ENCODE data around the gene GHSR.

The GHSR gene, protein sequence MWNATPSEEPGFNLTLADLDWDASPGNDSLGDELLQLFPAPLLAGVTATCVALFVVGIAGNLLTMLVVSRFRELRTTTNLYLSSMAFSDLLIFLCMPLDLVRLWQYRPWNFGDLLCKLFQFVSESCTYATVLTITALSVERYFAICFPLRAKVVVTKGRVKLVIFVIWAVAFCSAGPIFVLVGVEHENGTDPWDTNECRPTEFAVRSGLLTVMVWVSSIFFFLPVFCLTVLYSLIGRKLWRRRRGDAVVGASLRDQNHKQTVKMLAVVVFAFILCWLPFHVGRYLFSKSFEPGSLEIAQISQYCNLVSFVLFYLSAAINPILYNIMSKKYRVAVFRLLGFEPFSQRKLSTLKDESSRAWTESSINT

DNA sequence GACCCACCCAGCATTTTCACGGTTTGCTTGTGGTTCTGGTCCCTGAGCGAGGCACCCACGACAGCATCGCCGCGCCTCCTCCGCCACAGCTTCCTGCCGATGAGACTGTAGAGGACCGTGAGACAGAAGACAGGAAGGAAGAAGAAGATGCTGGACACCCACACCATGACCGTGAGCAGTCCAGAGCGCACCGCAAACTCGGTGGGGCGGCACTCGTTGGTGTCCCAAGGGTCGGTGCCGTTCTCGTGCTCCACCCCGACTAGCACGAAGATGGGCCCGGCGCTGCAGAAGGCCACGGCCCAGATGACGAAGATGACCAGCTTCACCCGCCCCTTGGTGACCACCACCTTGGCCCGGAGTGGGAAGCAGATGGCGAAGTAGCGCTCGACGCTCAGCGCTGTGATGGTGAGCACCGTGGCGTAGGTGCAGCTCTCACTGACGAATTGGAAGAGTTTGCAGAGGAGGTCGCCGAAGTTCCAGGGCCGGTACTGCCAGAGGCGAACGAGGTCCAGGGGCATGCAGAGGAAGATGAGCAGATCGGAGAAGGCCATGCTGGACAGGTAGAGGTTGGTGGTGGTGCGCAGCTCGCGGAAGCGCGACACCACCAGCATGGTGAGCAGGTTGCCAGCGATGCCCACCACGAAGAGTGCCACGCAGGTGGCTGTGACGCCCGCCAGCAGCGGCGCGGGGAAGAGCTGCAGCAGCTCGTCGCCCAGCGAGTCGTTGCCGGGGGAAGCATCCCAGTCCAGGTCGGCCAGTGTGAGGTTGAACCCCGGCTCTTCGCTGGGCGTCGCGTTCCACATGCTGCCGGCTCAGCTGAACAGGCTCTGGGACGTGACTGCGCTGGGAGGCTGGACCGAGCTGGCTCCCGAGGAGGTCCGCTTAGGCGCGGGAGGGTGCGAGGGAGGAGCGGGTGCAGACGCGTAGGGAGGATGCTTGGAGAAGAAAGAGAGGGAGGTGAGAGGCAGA is at the start of gene GHSR:
GHSR (minus strand) TSS at position 846 of the 969 bp plus-strand sequence; CDS start at position 803, 43 bp downstream.
- peak in 1 of 2 donors; percentile 27 for DNase-seq

DNA sequence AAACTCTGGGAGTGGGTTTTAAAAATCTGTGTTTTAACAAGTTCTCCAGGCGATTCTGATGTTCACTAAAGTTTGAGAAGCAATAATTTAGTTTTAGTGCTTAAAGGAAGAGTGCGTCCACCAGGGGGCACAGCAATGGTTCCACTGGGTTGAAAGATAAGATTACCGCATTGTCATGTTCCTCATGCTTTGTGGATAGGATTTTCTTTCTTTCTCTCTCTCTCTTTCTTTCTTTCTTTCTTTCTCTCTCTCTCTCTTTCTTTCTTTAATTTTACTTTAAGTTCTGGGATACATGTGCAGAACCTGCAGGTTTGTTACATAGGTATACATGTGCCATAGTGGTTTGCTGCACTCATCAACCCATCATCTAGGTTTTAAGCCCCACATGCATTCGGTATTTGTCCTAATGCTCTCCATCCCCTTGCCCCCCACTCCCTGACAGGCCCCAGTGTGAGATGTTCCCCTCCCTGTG is 42.0 kb upstream of the GHSR start:
- peak; percentile 79 to 85 for DNase-seq

DNA sequence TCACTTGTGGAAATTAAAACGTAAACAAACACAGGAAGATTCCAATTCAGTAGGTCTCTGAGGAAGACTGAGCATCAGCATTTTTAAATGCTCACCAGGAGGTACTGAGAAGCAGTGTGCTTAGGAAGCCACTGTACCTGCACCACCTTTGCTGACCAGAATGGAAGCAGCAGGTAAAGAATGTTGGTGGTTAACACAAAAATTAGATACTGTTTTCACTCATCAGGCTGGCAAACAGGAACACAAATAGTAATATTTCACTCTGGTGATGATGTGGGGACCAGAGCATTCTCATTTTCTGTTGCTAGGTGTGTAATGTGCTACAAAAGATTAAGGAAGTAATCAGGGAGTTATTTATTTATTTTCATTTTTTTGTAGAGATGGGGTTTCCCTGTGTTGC is 29.9 kb upstream of the GHSR start:
- DNase-seq = peak in 1 of 2 donors; percentile 27

DNA sequence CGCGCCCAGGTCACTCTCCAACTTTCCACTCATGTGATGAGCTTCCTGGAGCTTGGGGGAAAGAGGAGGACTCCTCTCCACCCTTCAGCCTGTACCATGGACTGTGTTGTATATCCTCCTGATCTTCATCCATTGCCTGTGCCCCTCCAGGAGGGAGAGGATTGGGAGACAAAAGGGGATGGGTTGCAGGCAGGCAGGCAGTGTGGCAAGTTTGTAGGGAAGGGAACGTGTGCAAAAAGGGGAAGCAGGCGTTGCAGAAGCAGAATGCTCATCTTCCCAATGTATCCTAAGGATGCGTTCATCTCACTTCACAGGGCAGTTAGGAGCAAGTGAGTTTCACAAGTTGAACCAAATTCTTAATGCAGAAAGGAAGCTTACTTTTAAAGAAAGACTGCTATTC is 28.1 kb upstream of the GHSR start:
- no peak for DNase-seq

DNA sequence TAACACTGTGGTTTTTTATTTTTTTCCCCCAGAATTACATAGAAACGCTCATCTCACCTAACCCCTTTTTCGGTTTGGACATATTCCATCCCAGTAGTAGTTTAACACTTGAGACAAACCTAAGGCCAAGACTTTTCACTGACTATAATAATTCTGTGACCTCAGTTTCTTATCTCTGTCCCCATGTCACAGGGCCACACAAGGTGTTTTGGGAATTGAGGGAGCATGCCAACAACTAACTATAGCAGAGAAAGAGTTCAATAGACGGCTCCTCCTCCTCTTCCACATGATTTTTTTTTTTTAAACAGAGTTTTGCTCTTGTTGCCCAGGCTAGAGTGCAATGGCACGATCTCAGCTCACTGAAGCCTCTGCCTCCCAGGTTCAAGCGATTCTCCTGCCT is 27.4 kb upstream of the GHSR start:
- DNase-seq = no peak

DNA sequence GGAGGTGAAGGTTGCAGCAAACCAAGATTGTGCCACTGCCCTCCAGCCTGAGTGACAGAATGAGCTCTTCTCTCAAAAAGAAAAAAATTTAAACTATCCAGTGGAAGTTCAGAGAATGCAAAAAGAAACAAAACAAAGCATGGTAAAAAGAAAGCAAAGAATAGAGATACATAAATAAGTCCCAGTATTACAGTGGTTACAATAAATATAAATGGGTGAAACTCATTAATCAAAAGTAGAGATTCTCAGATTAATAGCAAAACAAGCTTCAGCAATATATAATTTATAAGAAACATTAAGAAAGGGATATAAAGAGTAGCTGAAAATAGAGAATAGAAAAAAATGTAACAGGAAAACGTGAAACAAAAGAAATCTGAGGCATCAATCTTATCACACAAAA is 23.6 kb upstream of the GHSR start:
- DNase-seq = no peak

DNA sequence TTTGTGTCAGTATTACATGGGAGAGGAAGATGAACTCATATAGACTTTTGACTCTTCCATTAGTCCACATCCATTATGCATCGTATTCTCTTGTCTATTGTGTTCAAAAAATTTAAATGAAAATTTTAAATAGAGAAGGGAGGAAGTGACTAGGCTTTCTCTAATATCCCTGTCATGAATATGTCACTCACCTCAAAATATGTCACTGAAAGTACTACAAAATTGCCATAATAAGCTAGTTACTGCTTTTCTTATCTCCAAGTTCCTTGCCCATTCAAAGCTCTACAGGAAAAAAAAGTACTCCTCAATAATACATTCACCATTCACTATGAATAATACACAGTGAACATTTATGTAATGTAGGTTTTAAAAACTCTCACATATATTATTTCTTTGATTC is 22.3 kb upstream of the GHSR start:
- no peak for DNase-seq

DNA sequence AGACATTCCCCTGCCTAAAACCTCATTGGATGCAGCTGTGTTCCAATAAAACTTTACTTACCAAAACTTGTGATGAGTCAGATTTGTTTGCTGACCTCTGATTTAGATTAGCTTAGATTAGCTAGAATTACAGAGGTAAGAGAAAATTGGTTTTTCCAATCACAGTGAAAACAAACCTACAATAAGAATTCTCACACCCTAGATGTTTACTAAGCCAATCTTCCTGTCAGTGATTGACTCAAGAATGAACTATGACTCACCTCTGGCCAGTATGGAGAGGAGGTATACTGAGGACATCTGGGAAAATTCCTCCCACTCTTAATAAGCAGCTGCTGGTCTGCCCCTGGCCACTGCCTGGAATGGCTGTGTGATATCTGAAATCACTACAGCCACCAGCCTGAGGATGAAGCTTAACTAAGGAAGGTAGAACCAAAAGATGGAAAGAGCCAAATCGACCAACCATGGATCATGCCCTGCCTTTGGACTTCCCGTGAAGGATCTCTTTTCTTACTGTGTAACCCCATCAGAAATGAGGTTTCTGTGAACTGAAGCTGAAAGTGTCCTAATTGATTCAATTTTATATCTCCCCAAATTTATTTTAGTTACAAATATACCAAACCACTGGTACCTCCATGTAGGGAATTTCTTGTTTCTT is 19.0 kb upstream of the GHSR start:
- DNase-seq = no peak

DNA sequence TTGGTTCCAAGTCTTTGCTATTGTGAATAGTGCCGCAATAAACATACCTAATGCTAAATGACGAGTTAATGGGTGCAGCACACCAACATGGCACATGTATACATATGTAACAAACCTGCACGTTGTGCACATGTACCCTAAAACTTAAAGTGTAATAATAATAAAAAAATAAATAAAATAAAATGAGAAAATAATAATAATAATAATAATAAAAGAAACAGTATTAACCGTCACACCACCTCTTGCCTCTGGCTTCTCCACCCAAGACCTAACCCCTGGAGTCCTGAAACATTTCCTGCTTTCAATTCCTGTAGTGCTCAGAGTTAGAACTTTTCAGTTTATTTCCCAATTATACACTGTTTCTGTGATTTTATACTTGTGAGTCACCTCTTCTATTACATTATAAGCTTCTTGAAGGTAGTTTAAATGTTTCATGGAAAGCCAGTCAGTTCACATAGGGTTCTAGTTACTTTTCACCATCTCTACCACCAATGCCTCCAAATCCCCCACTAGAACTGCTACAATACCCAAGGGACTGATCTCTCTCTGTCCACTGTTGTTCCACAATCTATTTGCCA is 18.4 kb upstream of the GHSR start:
- no peak for DNase-seq

DNA sequence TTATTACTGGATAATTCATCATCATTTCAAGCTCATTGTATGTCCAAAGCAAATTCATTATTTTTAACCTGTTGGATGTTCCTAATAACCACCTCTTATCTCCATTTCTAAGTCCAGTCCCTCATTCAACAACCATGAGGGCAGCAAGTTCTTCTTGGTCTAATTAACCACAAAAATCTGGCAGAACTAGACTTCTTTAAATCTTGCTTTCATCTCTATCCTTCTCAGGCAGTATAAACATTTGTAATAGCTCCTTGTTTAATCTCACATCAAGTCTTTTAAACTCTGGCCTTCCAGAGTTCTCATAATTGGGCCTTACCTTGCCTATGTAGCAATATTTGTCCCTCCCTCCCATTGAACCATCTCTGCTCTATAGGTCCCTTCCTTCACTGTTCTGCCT is 17.0 kb upstream of the GHSR start:
- DNase-seq = no peak

DNA sequence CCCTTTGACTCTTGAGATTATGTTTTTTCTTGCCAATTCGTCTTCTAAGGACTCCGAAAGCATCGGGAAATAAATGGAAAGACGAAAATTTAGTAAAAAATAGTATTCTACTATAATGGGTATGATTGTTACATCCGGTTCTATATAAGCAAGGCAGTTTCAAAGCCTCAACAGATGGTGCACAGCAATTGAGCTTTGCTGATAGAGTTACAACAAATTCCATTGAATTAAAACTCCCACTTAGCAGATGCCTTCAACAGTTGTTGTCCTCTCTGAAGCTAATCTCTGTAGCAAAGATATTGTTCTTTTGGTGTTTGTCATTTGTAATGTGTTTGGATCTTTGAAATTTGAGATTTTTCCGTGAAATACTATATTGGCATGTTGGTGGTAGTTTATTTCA is 16.1 kb upstream of the GHSR start:
- DNase-seq = no peak

DNA sequence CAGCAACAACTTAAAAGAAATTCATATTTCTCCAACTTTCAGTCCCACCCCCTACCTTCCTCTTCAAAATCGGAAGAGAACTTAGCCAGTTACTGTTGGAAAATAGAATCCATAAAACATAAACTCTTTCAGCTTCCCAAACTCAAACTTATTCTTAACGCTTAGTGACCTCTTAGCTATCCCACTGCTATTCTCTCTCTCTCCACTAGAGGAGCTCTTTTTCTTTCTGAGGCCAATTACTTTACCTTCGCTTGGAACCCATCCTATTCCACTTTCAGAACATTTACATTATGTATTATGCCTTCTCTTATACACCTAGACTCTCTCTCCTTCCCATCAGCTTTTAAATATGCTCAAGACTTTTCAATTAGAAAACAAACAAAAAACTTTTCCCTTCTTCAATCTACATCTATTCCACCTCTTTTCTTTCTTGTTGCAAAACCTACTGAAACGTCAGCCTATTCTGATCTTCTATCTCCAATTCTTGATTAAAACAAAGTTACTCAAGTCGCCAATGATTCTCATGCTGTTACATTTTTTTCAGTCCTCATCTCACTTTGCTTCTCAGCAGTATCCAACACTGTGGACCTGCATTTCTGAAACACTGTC is 13.4 kb upstream of the GHSR start:
- peak in 1 of 2 donors; percentile 60 for DNase-seq

DNA sequence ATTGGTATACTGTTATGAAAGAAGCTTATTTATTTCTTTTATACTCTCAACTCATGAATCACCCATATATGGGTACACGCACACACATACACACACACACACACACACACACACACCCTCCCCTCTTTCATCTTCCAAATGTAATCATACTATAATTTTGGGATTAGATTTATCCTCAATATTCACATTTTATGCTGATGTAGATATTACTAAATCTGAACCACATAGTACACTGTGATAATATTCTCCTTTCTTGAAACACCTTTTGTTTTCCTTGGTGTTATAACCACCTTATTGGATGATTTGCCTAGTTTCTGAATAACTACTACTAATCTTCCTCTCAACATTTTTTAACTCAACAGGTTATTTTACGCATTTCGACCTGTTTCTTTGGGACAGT is 8.1 kb upstream of the GHSR start:
- DNase-seq = no peak

DNA sequence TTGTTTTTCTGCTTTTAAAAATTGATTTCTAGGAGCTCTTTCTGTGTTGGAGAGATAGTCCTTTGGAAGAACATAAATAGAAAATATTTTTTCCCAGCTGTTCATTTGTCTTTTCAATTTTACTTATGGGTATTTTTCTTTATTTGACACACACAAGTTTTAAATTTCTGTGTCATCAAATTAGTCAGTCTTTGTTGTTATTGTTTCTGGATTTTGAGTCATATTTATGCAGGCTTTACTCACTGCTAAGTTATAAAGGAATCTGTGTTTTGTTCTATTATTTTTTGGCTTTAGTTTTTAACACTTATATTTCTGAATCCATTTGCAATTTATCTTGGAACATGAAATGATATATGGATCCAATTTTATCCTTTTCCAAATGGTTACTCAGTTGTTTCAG is 5.9 kb upstream of the GHSR start:
- no peak for DNase-seq

DNA sequence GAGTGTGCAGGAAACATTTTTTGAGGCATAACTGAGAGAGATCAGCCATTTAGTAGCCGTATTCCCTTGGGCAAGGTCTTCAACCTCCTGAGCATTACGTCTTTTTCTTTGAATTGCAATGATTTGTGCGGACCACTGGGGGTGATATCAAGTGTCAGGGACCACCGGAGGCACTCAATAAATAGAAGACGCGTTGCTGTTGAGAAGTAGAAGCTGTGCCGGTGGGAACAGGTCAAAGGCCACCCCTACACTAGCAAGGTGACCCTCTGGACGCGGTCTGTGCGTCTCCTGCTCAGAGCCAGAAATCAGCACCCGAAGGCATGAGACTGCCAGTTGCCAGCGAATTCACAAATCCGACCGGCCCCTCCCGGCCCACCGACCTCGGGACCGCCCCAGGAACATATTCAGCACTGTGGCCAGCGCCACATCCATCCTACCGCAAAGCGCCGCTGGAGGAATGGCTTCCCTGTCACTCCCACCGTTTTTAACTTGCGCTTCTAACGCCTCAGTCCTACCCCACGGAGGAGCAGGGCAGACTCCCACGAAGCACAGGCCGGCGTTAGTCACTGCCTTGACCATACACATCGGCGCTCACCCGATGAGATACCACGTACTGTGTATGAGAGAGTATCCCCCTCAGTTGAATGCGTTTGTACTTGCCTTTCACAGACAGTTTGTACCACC is 1.4 kb upstream of the GHSR start:
- peak in 1 of 2 donors; percentile 13 for DNase-seq

DNA sequence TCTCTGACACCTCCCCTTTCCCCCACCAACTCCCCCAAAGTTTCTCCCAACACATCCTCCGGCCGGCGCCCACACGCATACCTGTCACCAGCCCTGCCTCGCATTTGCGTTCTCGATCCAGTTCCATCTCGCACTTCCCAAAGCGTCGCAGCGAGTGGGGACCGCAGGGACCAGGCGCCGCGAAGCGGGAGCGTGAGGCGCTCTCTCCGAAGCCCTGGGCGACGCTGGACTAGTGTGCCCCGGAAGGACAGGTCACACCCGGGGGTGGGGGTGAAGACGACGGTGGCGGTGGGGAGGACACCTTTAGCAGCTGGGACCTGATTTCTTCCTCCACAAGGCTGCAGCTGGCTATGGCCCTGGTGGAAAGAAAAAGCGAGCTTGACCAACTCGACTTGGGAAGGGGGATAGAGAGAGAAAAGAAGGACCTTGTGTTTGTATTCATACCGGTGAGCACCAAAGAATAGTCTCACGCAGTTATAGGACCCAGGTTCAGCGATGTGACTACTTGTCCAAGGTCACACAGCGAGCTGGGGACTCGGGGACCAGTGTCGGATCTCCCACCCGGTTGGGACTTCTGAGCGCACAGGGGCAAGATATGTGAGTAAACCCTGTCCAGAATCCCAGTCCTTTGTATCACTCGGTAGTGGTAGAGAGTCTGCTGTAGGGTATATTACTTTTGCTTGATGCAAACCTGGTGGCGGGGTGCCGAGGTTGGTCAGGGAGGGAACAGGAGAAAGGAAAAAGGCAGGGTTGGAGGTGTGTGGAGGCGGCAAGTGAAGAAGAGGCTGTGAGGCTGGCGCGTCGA is 607 bp upstream of the GHSR start:
- no peak for DNase-seq

DNA sequence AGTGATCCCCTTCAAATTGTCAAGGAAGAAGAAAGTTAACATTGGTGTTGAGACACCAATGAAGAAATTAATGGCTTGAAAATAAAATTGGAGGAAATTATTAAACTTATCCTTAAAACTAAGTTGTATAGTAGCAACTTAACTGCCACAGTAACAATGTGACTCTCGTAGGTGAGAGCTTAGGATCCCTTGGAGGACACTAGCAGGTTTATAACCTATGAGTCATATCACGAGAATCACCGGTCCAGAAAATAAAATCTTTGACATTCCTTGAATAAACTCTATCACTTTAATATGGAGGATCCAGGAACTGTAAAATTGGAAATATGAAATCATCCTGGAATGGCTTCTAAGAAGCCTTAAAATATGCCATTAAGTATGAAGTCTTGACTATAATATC is 2.1 kb downstream of the GHSR start:
- DNase-seq = no peak

DNA sequence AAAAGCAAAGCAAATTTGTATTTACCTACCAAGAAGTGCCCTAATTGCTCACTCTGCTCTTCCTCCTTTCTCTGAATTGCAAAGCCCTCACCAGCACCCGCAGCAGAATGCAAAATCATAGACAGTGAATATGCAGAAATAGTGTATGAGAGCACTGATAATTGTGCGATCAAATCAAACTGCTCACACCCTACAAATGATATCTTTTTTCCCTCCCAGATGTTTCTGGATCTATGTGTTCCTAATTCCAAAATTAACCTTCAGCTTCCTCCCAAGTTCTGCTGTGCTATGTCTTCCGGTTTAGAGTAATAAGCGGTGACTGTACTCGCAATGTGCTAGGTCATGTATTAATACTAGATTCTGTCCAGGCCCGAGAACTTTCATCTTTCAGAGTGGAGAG is 3.4 kb downstream of the GHSR start:
- no peak for DNase-seq

DNA sequence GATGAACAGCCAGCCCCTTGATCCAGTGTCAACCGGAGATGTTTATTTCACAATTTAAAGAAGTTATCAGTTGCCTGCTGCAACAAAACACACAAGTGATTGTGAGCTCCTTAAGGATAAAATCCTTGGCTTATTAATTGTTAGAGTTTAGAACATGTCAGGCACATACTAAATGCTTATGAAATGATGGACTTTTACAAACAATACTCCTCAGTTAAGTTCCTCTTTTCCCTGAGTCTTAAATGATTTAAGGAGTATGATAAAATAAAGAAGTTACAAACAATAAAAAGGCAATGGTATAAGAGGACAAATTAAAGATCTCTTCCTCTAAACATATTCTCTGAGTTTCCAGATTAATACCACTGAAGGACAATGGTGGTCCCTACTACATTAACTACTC is 5.7 kb downstream of the GHSR start:
- no peak for DNase-seq

DNA sequence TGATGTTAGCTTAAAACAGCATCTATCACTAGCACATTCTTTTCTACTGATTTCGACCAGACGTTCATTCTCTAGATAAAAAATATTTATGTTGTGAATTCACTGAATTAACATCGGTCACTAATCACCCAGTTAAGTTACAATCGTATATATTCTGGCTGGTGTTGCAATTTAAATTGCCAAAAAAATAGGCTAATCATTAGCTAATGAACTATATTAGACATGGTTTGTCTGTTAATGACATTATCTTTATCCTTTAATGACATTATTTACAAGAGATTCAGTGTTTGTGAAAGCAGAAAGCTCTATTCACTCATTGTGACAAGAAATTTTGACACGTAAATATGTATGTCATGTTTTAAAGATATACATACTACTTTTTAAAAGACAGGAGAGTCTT is 6.7 kb downstream of the GHSR start:
- no peak for DNase-seq

DNA sequence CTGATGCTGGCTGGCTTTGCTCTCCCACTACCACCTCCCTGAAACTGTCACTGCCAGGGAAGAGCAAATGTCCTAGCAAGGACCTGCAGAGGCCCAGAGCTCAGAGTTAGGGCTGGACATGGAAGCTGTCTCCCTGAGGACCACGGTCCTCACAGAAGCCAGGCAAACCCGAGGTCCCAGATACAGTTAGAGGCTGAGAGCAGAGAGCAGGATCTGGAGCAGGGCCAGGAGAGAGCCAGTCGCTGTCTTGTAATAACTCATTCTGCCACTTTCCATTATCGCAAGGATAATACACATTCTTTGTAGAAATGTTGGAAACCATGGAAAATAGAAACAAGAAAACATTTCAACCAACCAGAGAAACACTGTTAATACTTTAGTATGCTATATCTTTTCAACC is 10.1 kb downstream of the GHSR start:
- DNase-seq = no peak

Measured in CD4-positive, alpha-beta T cell treated with Interferon alpha-2 for 1 hour (primary cell).